C4-2B (cell line): ENCODE data around the gene ROBO3.

Experiments used
- ZFX ChIP-seq: fragments of 450-650 bp; IDR thresholded peaks from 2 replicates; pipeline ENCODE4 v1.6.1; 2017
- TF ChIP-seq, protein P1 (sequence below): fragments of 450-650 bp; conservative IDR thresholded peaks from 2 replicates; pipeline ENCODE4 v1.5.1; 2017; ENCODE audit warnings: mild to moderate bottlenecking

- TF ChIP-seq, protein P1, sequence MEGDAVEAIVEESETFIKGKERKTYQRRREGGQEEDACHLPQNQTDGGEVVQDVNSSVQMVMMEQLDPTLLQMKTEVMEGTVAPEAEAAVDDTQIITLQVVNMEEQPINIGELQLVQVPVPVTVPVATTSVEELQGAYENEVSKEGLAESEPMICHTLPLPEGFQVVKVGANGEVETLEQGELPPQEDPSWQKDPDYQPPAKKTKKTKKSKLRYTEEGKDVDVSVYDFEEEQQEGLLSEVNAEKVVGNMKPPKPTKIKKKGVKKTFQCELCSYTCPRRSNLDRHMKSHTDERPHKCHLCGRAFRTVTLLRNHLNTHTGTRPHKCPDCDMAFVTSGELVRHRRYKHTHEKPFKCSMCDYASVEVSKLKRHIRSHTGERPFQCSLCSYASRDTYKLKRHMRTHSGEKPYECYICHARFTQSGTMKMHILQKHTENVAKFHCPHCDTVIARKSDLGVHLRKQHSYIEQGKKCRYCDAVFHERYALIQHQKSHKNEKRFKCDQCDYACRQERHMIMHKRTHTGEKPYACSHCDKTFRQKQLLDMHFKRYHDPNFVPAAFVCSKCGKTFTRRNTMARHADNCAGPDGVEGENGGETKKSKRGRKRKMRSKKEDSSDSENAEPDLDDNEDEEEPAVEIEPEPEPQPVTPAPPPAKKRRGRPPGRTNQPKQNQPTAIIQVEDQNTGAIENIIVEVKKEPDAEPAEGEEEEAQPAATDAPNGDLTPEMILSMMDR: no peak
- no peak for TF ChIP-seq ZFX
Measured at GRCh38 chr11:124922831-124923230, 57.6 kb downstream of the ROBO3 start.
